ENCODE measurements around the gene DNAJB8. TPM values are rescaled to one million over a fixed set of nuclear protein-coding genes. Genes with fewer than 3 reads are reported as not detected.

The DNAJB8 gene
- total RNA-seq = not detected
- polyA plus RNA-seq = not detected
- long read RNA-seq, donor 1 = 0 reads
- long read RNA-seq, donor 2 = 0 reads
- long read RNA-seq, donor 3 = 0 reads
- long read RNA-seq, donor 4 = 0 reads
- long read RNA-seq, donor 5 = 0 reads
- long read RNA-seq, donor 6 = 0 reads
- long read RNA-seq, donor 7 = 0 reads
- long read RNA-seq, donor 8 = 0 reads
- long read RNA-seq, donor 9 = 0 reads
- long read RNA-seq, donor 10 = 0 reads

- WGBS = 86% methylated on average over 14 of the region's 14 CpGs
- Histone ChIP-seq H3K4me3 (ENCODE audit: low read length in 2 of 2) (no peak within 1 kb of the TSS), H3K27ac (ENCODE audit: low read depth in 1 of 2, low read length in 1 of 2) (no peak within 1 kb of the TSS), H3K27me3 (ENCODE audit: control insufficient read depth in 2 of 2, insufficient read depth in 1 of 2, low read length in 1 of 2) (peaks cover 0 to 22% of the 10 kb centered on the region in 2 donors), H3K9me3 (ENCODE audit: control insufficient read depth in 2 of 2, insufficient read depth in 1 of 2, low read length in 1 of 2) (no peaks in the 10 kb centered on the region), H3K36me3 (ENCODE audit: control insufficient read depth in 2 of 2, insufficient read depth in 2 of 2, low read length in 1 of 2) (no peaks in the 10 kb centered on the region), H3K4me1 (ENCODE audit: control insufficient read depth in 2 of 2, insufficient read depth in 2 of 2, low read length in 2 of 2) (no peaks in the 10 kb centered on the region)
- DNase-seq (ENCODE audit: low read depth in 6 of 9, low spot score in 9 of 9) = no peak
Measured at GRCh38 chr3:128466840-128467541, at the start of gene DNAJB8. DNAJB8 (minus strand) TSS chr3:128466890; CDS start chr3:128463245, 3,645 bp downstream.

GRCh38 chr3:128515967-128516366 is 49.3 kb upstream of the DNAJB8 start:
- WGBS = 96% methylated on average over 1 of the region's 1 CpG
- peaks cover 0 to 4% of the 10 kb centered on the region in 2 donors for H3K9me3 ChIP-seq (ENCODE audit: control insufficient read depth in 2 of 2, insufficient read depth in 1 of 2, low read length in 1 of 2)
- H3K36me3 ChIP-seq (ENCODE audit: control insufficient read depth in 2 of 2, insufficient read depth in 2 of 2, low read length in 1 of 2) = no peaks in the 10 kb centered on the region
- H3K4me1 ChIP-seq (ENCODE audit: control insufficient read depth in 2 of 2, insufficient read depth in 2 of 2, low read length in 2 of 2) = no peaks in the 10 kb centered on the region
- no peak for DNase-seq (ENCODE audit: low read depth in 6 of 9, low spot score in 9 of 9)
- no peak overlapping the region for H3K27ac ChIP-seq (ENCODE audit: low read depth in 1 of 2, low read length in 1 of 2)
- H3K4me3 ChIP-seq (ENCODE audit: low read length in 2 of 2) = no peak overlapping the region
- peaks cover 0 to 18% of the 10 kb centered on the region in 2 donors for H3K27me3 ChIP-seq (ENCODE audit: control insufficient read depth in 2 of 2, insufficient read depth in 1 of 2, low read length in 1 of 2)

DNA sequence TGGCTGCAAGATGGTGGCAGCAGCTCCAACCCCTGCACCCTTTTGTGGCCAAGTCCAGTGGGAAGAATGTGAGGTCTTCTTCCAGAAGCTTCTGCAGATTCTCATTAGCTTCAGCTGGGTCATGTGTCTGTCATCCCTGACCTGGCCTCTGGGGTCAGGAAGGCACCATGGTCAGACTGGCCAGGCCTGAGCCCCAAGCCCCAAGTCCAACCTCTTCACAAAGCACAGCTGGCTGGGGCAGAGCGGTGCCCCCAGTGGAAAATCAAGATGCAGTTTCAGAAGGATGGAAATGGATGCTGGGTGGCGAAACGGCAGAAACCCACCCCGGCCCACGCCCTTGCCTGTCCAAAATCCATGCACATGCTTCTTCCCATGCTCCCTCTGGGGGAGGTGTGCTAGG is 42.2 kb upstream of the DNAJB8 start:
- no peak overlapping the region for H3K27ac ChIP-seq (ENCODE audit: low read depth in 1 of 2, low read length in 1 of 2)
- H3K4me3 ChIP-seq (ENCODE audit: low read length in 2 of 2) = no peak overlapping the region
- no peaks in the 10 kb centered on the region for H3K4me1 ChIP-seq (ENCODE audit: control insufficient read depth in 2 of 2, insufficient read depth in 2 of 2, low read length in 2 of 2)
- WGBS = 96% methylated on average over 5 of the region's 5 CpGs
- DNase-seq (ENCODE audit: low read depth in 6 of 9, low spot score in 9 of 9) = no peak
- no peaks in the 10 kb centered on the region for H3K36me3 ChIP-seq (ENCODE audit: control insufficient read depth in 2 of 2, insufficient read depth in 2 of 2, low read length in 1 of 2)
- H3K9me3 ChIP-seq (ENCODE audit: control insufficient read depth in 2 of 2, insufficient read depth in 1 of 2, low read length in 1 of 2) = no peaks in the 10 kb centered on the region
- H3K27me3 ChIP-seq (ENCODE audit: control insufficient read depth in 2 of 2, insufficient read depth in 1 of 2, low read length in 1 of 2) = peaks cover 0 to 9% of the 10 kb centered on the region in 2 donors

GRCh38 chr3:128506754-128507153 is 40.1 kb upstream of the DNAJB8 start:
- Histone ChIP-seq H3K4me1 (ENCODE audit: control insufficient read depth in 2 of 2, insufficient read depth in 2 of 2, low read length in 2 of 2) (no peaks in the 10 kb centered on the region), H3K9me3 (ENCODE audit: control insufficient read depth in 2 of 2, insufficient read depth in 1 of 2, low read length in 1 of 2) (no peaks in the 10 kb centered on the region), H3K27ac (ENCODE audit: low read depth in 1 of 2, low read length in 1 of 2) (no peak overlapping the region), H3K36me3 (ENCODE audit: control insufficient read depth in 2 of 2, insufficient read depth in 2 of 2, low read length in 1 of 2) (no peaks in the 10 kb centered on the region), H3K27me3 (ENCODE audit: control insufficient read depth in 2 of 2, insufficient read depth in 1 of 2, low read length in 1 of 2) (peaks cover 0 to 14% of the 10 kb centered on the region in 2 donors), H3K4me3 (ENCODE audit: low read length in 2 of 2) (no peak overlapping the region)
- DNase-seq (ENCODE audit: low read depth in 6 of 9, low spot score in 9 of 9) = no peak
- 84% methylated on average over 2 of the region's 2 CpGs for WGBS

DNA sequence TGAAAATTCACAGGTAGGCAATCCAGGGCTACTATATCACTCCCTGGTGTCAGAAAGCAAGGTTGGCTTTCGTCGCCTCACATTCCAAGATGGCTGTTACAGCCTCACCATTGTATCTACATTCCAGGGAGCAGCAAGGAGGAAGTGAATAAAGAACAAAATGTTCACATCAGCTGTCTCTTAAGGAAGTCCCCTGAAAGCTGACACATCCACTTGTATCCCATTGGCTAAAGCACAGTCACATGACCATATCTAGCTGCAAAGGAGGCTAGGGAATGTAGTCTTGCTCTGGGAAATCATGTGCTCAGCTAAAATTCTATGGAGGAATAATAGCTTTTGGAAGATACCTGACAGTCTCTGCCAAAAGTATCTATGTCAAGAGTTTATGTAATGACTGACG is 39.1 kb upstream of the DNAJB8 start:
- H3K36me3 ChIP-seq (ENCODE audit: control insufficient read depth in 2 of 2, insufficient read depth in 2 of 2, low read length in 1 of 2) = no peaks in the 10 kb centered on the region
- no peak overlapping the region for H3K4me3 ChIP-seq (ENCODE audit: low read length in 2 of 2)
- H3K4me1 ChIP-seq (ENCODE audit: control insufficient read depth in 2 of 2, insufficient read depth in 2 of 2, low read length in 2 of 2) = no peaks in the 10 kb centered on the region
- 98% methylated on average over 3 of the region's 3 CpGs for WGBS
- no peak overlapping the region for H3K27ac ChIP-seq (ENCODE audit: low read depth in 1 of 2, low read length in 1 of 2)
- DNase-seq (ENCODE audit: low read depth in 6 of 9, low spot score in 9 of 9) = no peak
- H3K27me3 ChIP-seq (ENCODE audit: control insufficient read depth in 2 of 2, insufficient read depth in 1 of 2, low read length in 1 of 2) = peaks cover 0 to 17% of the 10 kb centered on the region in 2 donors
- H3K9me3 ChIP-seq (ENCODE audit: control insufficient read depth in 2 of 2, insufficient read depth in 1 of 2, low read length in 1 of 2) = no peaks in the 10 kb centered on the region

- peaks cover 0 to 21% of the 10 kb centered on the region in 2 donors for H3K27me3 ChIP-seq (ENCODE audit: control insufficient read depth in 2 of 2, insufficient read depth in 1 of 2, low read length in 1 of 2)
- H3K4me3 ChIP-seq (ENCODE audit: low read length in 2 of 2) = no peak overlapping the region
- H3K36me3 ChIP-seq (ENCODE audit: control insufficient read depth in 2 of 2, insufficient read depth in 2 of 2, low read length in 1 of 2) = no peaks in the 10 kb centered on the region
- H3K4me1 ChIP-seq (ENCODE audit: control insufficient read depth in 2 of 2, insufficient read depth in 2 of 2, low read length in 2 of 2) = no peaks in the 10 kb centered on the region
- H3K9me3 ChIP-seq (ENCODE audit: control insufficient read depth in 2 of 2, insufficient read depth in 1 of 2, low read length in 1 of 2) = no peaks in the 10 kb centered on the region
- 98% methylated on average over 12 of the region's 12 CpGs for WGBS
- DNase-seq (ENCODE audit: low read depth in 6 of 9, low spot score in 9 of 9) = no peak
- no peak overlapping the region for H3K27ac ChIP-seq (ENCODE audit: low read depth in 1 of 2, low read length in 1 of 2)
Measured at GRCh38 chr3:128504963-128505730, 38.5 kb upstream of the DNAJB8 start.

DNA sequence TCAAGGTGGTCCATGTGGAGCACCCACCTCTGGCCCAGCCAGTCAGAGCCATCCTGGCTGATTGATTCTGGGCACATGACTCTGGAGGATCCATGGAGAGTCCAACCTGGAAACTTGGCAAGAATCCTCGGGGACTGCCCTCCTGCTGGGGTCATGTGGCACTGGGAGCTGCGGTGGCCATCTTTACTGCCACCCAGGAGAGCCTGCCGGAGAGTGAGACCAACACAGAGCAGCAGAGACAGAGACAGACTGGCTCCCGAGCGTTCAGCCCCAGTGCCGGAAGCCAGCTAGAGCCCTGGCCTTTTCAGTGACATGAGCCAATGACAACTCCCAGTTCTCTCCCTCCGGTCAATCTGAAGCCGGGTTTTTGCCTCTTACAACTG is 37.8 kb upstream of the DNAJB8 start:
- no peak overlapping the region for H3K27ac ChIP-seq (ENCODE audit: low read depth in 1 of 2, low read length in 1 of 2)
- 97% methylated on average over 8 of the region's 8 CpGs for WGBS
- H3K36me3 ChIP-seq (ENCODE audit: control insufficient read depth in 2 of 2, insufficient read depth in 2 of 2, low read length in 1 of 2) = no peaks in the 10 kb centered on the region
- peaks cover 3 to 27% of the 10 kb centered on the region in 2 donors for H3K27me3 ChIP-seq (ENCODE audit: control insufficient read depth in 2 of 2, insufficient read depth in 1 of 2, low read length in 1 of 2)
- DNase-seq (ENCODE audit: low read depth in 6 of 9, low spot score in 9 of 9) = no peak
- H3K4me3 ChIP-seq (ENCODE audit: low read length in 2 of 2) = no peak overlapping the region
- no peaks in the 10 kb centered on the region for H3K4me1 ChIP-seq (ENCODE audit: control insufficient read depth in 2 of 2, insufficient read depth in 2 of 2, low read length in 2 of 2)
- H3K9me3 ChIP-seq (ENCODE audit: control insufficient read depth in 2 of 2, insufficient read depth in 1 of 2, low read length in 1 of 2) = no peaks in the 10 kb centered on the region

DNA sequence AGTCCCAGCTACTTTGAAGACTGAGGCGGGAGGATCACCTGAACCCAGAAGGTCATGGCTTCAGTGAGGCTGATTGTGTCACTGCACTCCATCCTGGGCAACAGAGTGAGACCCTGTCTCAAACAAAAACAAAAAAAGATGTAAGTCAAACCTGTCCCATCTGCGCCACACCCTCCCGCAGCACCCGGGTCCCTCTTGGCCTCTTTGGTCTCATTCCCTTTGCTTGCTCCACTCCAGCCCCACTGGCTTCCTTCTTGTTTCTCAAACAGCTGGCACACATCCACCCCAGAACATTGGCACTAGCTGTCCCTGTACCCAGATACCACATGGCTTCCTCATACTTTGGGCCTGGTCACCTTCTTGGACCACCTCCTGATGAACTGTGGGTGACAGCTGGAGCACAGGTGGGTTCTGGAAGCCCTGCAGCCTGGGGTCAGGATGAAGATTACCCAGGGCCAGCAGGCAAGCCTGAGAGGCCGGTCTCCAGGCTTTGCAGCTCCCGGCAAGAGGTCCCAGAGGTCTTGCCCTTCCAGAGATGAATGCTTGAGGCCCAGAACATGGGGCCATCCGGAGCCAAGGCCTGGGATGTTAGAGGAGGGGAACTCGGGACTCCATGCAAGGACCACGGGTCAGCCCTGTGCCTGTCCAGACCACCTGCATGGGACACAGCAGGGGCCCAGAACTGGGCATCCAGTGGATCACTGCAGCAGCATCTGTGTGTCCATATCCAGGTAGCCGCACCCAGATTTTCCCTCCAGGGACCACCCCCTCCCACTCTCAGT is 37.3 kb upstream of the DNAJB8 start:
- Histone ChIP-seq H3K27me3 (ENCODE audit: control insufficient read depth in 2 of 2, insufficient read depth in 1 of 2, low read length in 1 of 2) (peaks cover 4 to 32% of the 10 kb centered on the region in 2 donors), H3K4me1 (ENCODE audit: control insufficient read depth in 2 of 2, insufficient read depth in 2 of 2, low read length in 2 of 2) (no peaks in the 10 kb centered on the region), H3K9me3 (ENCODE audit: control insufficient read depth in 2 of 2, insufficient read depth in 1 of 2, low read length in 1 of 2) (no peaks in the 10 kb centered on the region), H3K27ac (ENCODE audit: low read depth in 1 of 2, low read length in 1 of 2) (no peak overlapping the region), H3K4me3 (ENCODE audit: low read length in 2 of 2) (no peak overlapping the region), H3K36me3 (ENCODE audit: control insufficient read depth in 2 of 2, insufficient read depth in 2 of 2, low read length in 1 of 2) (no peaks in the 10 kb centered on the region)
- 96% methylated on average over 10 of the region's 10 CpGs for WGBS
- no peak for DNase-seq (ENCODE audit: low read depth in 6 of 9, low spot score in 9 of 9)
